Hepatocyte (in vitro differentiated cells): ENCODE data around the gene GRID1. TPM values are rescaled to one million over a fixed set of nuclear protein-coding genes. Genes with fewer than 3 reads are reported as not detected.
"Not testable (repeated sequence)": the region's sequence is repeated elsewhere in the genome, so short reads cannot be mapped to it uniquely, and the experiment has no call there.

Experiments used
- DNase-seq: peaks from one replicate; pipeline ENCODE4 v3.0.0-alpha.2; 2016; ENCODE audit warnings: low spot score
- H2AFZ ChIP-seq: fragments of 200-600 bp; sonication (generic); 2 replicates; pipeline ENCODE4 v1.6.0; 2016; ENCODE audit warnings: antibody characterized with exemption, mild to moderate bottlenecking
- H3K27ac ChIP-seq: fragments of 200-600 bp; sonication (generic); 2 replicates; pipeline ENCODE4 v1.5.1; 2016; ENCODE audit warnings: mild to moderate bottlenecking
- H3K27me3 ChIP-seq: fragments of 200-600 bp; sonication (generic); 2 replicates; pipeline ENCODE4 v1.6.1; 2016
- H3K36me3 ChIP-seq: fragments of 200-600 bp; sonication (generic); replicated peaks from 2 replicates; pipeline ENCODE4 v1.5.1; 2016; ENCODE audit warnings: low read depth; ENCODE audit not compliant: insufficient read depth
- H3K4me1 ChIP-seq: fragments of 200-600 bp; sonication (generic); 2 replicates; pipeline ENCODE4 v1.5.1; 2016; ENCODE audit warnings: mild to moderate bottlenecking, moderate library complexity; ENCODE audit not compliant: insufficient read depth
- H3K4me2 ChIP-seq: fragments of 200-600 bp; sonication (generic); 2 replicates; pipeline ENCODE4 v1.6.0; 2016
- H3K4me3 ChIP-seq: fragments of 200-600 bp; sonication (generic); 2 replicates; pipeline ENCODE4 v1.5.1; 2016; ENCODE audit warnings: mild to moderate bottlenecking
- H3K79me2 ChIP-seq: fragments of 200-600 bp; sonication (generic); 2 replicates; pipeline ENCODE4 v1.6.0; 2017; ENCODE audit warnings: mild to moderate bottlenecking
- H3K9me2 ChIP-seq: fragments of 200-600 bp; sonication (generic); replicated peaks from 2 replicates; pipeline ENCODE4 v1.6.0; 2017; ENCODE audit warnings: mild to moderate bottlenecking; ENCODE audit not compliant: insufficient read depth
- H3K9me3 ChIP-seq: fragments of 200-600 bp; sonication (generic); 2 replicates; pipeline ENCODE4 v1.5.1; 2016; ENCODE audit warnings: low read depth, mild to moderate bottlenecking
- H4K20me1 ChIP-seq: fragments of 200-600 bp; sonication (generic); 2 replicates; pipeline ENCODE4 v1.6.0; 2016; ENCODE audit warnings: mild to moderate bottlenecking; ENCODE audit not compliant: insufficient read depth, poor library complexity, severe bottlenecking
- EZH2 ChIP-seq: fragments of 200-600 bp; sonication (generic); IDR thresholded peaks from 2 replicates; pipeline ENCODE4 v1.6.1; 2016; ENCODE audit warnings: antibody characterized with exemption, mild to moderate bottlenecking, borderline replicate concordance
- EZH2phosphoT487 ChIP-seq: fragments of 200-600 bp; sonication (generic); IDR thresholded peaks from one replicate; pipeline ENCODE4 v1.6.1; 2018; ENCODE audit warnings: antibody characterized with exemption, mild to moderate bottlenecking, low read depth, moderate library complexity; ENCODE audit not compliant: unreplicated experiment, severe bottlenecking
- WGBS: methylation state at CpG from one replicate; pipeline ENCODE4 v1.1.6; 2016; ENCODE audit warnings: low lambda C conversion rate; ENCODE audit errors: missing lambda C conversion rate; 5-methylcytosine and 5-hydroxymethylcytosine counted together
- polyA plus RNA-seq: library from polyadenylated mRNA; unstranded; fragments of >200 nt; fragmentation: Nextera tagmentation; extraction: Ambion mirVana; gene quantifications from 2 replicates; pipeline ENCODE4 v1.2.1, GENCODE V29; 2016
- total RNA-seq: library from RNA; depleted of rRNA; stranded (reverse); fragments of >200 nt; gene quantifications from 2 replicates; pipeline ENCODE4 v1.2.3, GENCODE V29; 2014
- TF ChIP-seq, protein P1 (sequence below): fragments of 200-600 bp; sonication (generic); IDR thresholded peaks from 2 replicates; pipeline ENCODE4 v1.5.1; 2016; ENCODE audit warnings: antibody characterized with exemption, mild to moderate bottlenecking; ENCODE audit not compliant: poor library complexity

GRID1 gene
- total and polyA plus RNA-seq, 2 experiments from 2014 or later, result 0.07 to 0.37 TPM

DNA sequence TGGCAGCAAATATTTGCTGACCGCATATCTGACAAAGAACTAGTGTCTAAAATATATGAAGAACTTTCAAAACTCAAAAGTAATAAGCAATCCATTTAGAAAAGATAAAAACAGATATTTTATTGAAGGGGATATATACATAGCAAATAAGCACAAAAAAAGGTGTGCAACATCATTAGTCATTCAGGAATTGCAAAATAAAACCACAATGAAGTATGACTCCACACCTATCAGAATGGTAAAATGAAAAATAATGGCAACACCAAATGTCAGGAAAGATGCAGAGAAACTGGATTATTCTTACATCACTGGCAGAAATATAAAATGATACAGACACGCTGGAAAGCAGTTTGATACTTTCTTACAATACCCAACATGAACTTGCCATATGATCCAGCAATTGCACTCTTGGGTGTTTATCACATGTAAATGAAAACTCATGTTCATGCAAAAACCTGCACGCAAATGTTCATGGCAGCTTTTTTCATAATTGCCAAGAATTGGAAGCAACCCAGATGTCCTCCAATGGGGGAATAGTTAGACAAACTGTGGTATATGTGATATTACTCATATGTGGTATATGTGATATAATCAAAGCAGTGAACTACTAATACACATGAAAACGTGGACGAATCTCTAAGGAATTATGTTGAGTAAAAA is 645.5 kb downstream of the GRID1 start:
- no peaks in the 10 kb centered on the region for H3K9me2 ChIP-seq
- no peak overlapping the region for H3K4me2 ChIP-seq
- TF ChIP-seq EZH2, result no peak
- TF ChIP-seq EZH2phosphoT487, result no peak
- TF ChIP-seq, protein P1, sequence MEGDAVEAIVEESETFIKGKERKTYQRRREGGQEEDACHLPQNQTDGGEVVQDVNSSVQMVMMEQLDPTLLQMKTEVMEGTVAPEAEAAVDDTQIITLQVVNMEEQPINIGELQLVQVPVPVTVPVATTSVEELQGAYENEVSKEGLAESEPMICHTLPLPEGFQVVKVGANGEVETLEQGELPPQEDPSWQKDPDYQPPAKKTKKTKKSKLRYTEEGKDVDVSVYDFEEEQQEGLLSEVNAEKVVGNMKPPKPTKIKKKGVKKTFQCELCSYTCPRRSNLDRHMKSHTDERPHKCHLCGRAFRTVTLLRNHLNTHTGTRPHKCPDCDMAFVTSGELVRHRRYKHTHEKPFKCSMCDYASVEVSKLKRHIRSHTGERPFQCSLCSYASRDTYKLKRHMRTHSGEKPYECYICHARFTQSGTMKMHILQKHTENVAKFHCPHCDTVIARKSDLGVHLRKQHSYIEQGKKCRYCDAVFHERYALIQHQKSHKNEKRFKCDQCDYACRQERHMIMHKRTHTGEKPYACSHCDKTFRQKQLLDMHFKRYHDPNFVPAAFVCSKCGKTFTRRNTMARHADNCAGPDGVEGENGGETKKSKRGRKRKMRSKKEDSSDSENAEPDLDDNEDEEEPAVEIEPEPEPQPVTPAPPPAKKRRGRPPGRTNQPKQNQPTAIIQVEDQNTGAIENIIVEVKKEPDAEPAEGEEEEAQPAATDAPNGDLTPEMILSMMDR, result no peak
- H3K27me3 ChIP-seq, result no peaks in the 10 kb centered on the region
- no peaks in the 10 kb centered on the region for H3K36me3 ChIP-seq
- no peak overlapping the region for H2AFZ ChIP-seq
- H3K79me2 ChIP-seq, result no peaks in the 10 kb centered on the region
- DNase-seq, result no peak
- no peak overlapping the region for H3K4me3 ChIP-seq
- WGBS, result 71% methylated on average over 5 of the region's 5 CpGs
- no peaks in the 10 kb centered on the region for H3K9me3 ChIP-seq
- no peaks in the 10 kb centered on the region for H3K4me1 ChIP-seq
- no peak overlapping the region for H3K27ac ChIP-seq
- no peaks in the 10 kb centered on the region for H4K20me1 ChIP-seq

DNA sequence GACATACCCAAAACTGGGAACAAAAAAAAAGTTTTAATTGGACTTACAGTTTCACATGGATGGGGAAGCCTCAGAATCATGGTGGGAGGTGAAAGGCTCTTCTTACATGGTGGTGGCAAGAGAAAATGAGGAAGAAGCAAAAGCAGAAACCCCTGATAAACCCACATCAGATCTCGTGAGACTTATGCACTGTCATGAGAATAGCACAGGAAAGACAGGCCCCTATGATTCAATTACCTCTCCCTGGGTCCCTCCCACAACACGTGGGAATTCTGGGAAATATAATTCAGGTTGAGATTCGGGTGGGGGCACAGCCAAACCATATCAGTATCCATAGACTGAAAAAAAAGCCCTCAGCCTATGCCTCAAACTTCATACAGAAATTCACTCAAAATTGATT is 647.2 kb downstream of the GRID1 start:
- Histone ChIP-seq H3K9me3 (no peaks in the 10 kb centered on the region), H4K20me1 (no peaks in the 10 kb centered on the region), H3K27me3 (no peaks in the 10 kb centered on the region), H2AFZ (no peak overlapping the region), H3K4me3 (no peak overlapping the region), H3K4me2 (no peak overlapping the region), H3K36me3 (no peaks in the 10 kb centered on the region), H3K79me2 (no peaks in the 10 kb centered on the region), H3K27ac (no peak overlapping the region), H3K4me1 (no peaks in the 10 kb centered on the region), H3K9me2 (no peaks in the 10 kb centered on the region)
- TF ChIP-seq EZH2phosphoT487, result no peak
- TF ChIP-seq, protein P1, result no peak
- no peak for TF ChIP-seq EZH2
- no peak for DNase-seq
- WGBS, result 88% methylated on average over 3 of the region's 3 CpGs

DNA sequence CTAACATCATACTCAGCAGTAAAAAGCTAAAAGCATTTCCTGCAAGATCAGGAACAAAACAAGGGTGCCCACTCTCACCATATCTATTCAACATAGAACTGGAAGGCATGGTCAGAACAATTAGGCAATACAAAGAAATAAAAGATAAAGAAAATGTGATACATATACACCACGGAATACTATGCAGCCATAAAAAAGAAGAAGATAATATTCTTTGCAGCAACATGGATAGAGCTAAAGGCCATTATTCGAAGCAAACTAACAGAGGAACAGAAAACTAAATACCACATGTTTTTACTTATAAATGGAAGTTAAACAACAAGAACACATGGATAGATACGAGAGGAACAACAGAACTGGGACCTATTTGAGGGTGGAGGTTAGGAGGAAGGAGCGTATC is 652.7 kb downstream of the GRID1 start:
- Histone ChIP-seq H3K9me2 (no peaks in the 10 kb centered on the region), H2AFZ (no peak overlapping the region), H3K4me3 (no peak overlapping the region), H3K79me2 (no peaks in the 10 kb centered on the region), H3K27me3 (no peaks in the 10 kb centered on the region), H3K4me1 (no peaks in the 10 kb centered on the region), H3K9me3 (no peaks in the 10 kb centered on the region), H3K27ac (no peak overlapping the region), H3K36me3 (no peaks in the 10 kb centered on the region), H3K4me2 (no peak overlapping the region), H4K20me1 (no peaks in the 10 kb centered on the region)
- WGBS, result 88% methylated on average over 4 of the region's 4 CpGs
- DNase-seq, result no peak
- TF ChIP-seq EZH2, result no peak

DNA sequence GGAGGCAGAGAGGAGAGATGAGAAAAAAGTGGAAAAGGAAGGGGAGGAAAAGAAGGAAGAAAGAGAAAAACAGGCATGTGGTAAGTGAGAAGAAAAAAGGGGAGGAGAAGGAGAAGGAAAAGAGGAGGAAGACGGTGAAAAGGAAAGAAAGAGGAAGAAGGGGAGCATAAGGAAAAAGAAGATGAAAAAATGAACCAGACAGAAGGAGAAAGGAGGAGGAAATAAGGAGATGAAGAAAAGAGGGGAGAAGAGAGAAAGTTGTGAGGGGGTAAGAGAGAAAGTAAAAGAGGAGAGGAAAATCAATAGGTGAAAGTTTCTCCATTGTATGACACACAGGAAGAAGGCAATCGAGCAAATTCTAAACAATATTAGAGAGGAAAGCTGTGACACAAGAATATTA is 663.8 kb downstream of the GRID1 start:
- no peaks in the 10 kb centered on the region for H3K27me3 ChIP-seq
- H3K4me1 ChIP-seq, result no peaks in the 10 kb centered on the region
- no peak overlapping the region for H3K4me2 ChIP-seq
- no peak for DNase-seq
- no peak for TF ChIP-seq EZH2
- no peak for TF ChIP-seq EZH2phosphoT487
- TF ChIP-seq, protein P1, result no peak
- no peaks in the 10 kb centered on the region for H3K36me3 ChIP-seq
- WGBS, result 92% methylated on average over 2 of the region's 2 CpGs
- H2AFZ ChIP-seq, result no peak overlapping the region
- H3K9me2 ChIP-seq, result no peaks in the 10 kb centered on the region
- no peaks in the 10 kb centered on the region for H4K20me1 ChIP-seq
- H3K4me3 ChIP-seq, result no peak overlapping the region
- no peak overlapping the region for H3K27ac ChIP-seq
- H3K9me3 ChIP-seq, result no peaks in the 10 kb centered on the region
- no peaks in the 10 kb centered on the region for H3K79me2 ChIP-seq

DNA sequence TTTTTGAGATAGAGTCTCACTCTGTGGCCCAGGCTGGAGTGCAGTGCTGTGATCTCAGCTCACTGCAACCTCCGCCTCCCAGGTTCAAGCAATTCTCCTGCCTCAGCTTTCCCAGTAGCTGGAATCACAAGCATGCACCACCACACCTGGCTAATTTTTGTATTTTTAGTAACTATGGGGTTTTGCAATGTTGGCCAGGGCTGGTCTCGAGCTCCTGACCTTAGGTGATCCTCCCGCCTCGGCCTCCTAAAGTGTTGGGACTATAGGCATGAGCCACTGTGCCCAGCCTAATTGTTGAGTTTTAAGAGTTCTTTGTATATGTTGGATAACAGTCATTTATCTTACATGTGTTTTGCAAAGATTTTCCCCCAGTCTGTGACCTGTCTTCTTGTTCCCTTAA is 667.5 kb downstream of the GRID1 start:
- H3K4me2 ChIP-seq, H3K9me2 ChIP-seq, DNase-seq, H3K27ac ChIP-seq, H3K27me3 ChIP-seq, H3K4me1 ChIP-seq, H3K79me2 ChIP-seq, H3K4me3 ChIP-seq, H3K9me3 ChIP-seq, H4K20me1 ChIP-seq, H3K36me3 ChIP-seq, H2AFZ ChIP-seq: not testable (repeated sequence)
- 96% methylated on average over 4 of the region's 4 CpGs for WGBS
